Spinal cord (tissue), 10 donors: ENCODE measurements around the gene GTPBP6. TPM values are rescaled to one million over a fixed set of nuclear protein-coding genes. Genes with fewer than 3 reads are reported as not detected.

ENCODE experiments used
- DNase-seq, 6 donors: peaks; one replicate each; pipeline versions ENCODE4 v3.0.0 to v3.0.0-alpha.2; 2013 to 2015; ENCODE audit warnings: low spot score in 6 of 6, low read depth in 4 of 6
- H3K27ac ChIP-seq: one replicate; pipeline ENCODE4 v1.5.1; 2013; ENCODE audit warnings: low read depth, low read length, control low read depth
- H3K27me3 ChIP-seq: one replicate; pipeline ENCODE4 v1.6.1; 2013; ENCODE audit warnings: low read length; ENCODE audit not compliant: control insufficient read depth, insufficient read depth
- H3K36me3 ChIP-seq: one replicate; pipeline ENCODE4 v1.6.1; 2013; ENCODE audit warnings: low read length; ENCODE audit not compliant: control insufficient read depth, insufficient read depth
- H3K4me1 ChIP-seq: one replicate; pipeline ENCODE4 v1.6.1; 2013; ENCODE audit warnings: low read length; ENCODE audit not compliant: control insufficient read depth, insufficient read depth
- H3K4me3 ChIP-seq: one replicate; pipeline ENCODE4 v1.5.1; 2013; ENCODE audit warnings: low read depth, low read length, control low read depth
- H3K9me3 ChIP-seq: one replicate; pipeline ENCODE4 v1.6.1; 2013; ENCODE audit warnings: low read length; ENCODE audit not compliant: control insufficient read depth, insufficient read depth
- WGBS: methylation state at CpG from one replicate; pipeline ENCODE4 v1.1.5; 2013; ENCODE audit warnings: missing lambda C conversion rate; ENCODE audit not compliant: insufficient coverage; 5-methylcytosine and 5-hydroxymethylcytosine counted together
- polyA plus RNA-seq, 2 donors: library from polyadenylated mRNA; unstranded; fragments of 120-200 nt; gene quantifications; one replicate each; pipeline ENCODE4 v1.2.1, GENCODE V29; 2013; ENCODE audit not compliant: insufficient read length in 2 of 2
- total RNA-seq, 2 donors: library from RNA; depleted of rRNA in 1 of 2; stranded (reverse); fragments of 120-200 nt in 1 of 2; fragments of >200 nt in 1 of 2; gene quantifications; one replicate each; pipeline versions ENCODE4 v1.2.3 to v1.2.4, GENCODE V29; 2013 to 2014
- donor health status: healthy.

GTPBP6 gene
- total and polyA plus RNA-seq, 4 donors = 10.8 to 88.3 (median 47.7) TPM

DNA sequence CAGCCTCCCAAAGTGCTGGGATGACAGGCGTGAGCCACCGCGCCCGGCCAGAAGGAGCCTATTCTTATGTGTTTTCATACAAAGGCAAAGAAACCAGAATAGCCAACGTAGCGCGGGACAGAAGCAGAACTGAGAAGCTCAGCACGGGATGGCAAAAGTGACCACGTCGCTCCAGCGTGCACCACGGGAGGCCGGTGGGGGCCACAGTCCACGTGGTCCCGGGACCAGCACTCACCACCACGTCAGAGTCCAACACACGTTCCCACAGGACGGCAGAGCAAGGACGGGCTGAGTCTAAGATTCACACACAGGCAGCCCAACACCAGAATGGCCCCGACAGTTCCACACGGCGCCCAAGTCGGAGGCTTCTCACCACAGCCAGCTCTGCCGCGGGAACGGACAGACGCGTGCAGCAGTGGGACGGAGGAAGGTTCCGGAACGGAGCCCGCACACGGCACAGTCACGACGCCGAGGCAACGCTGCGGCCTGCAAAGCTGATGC is 18.8 kb upstream of the GTPBP6 start:
- DNase-seq = no peak
- 89% methylated on average over 38 of the region's 38 CpGs for WGBS
- Histone ChIP-seq H3K4me1 (no peaks in the 10 kb centered on the region), H3K27me3 (no peaks in the 10 kb centered on the region), H3K27ac (no peak overlapping the region), H3K36me3 (peaks cover 86% of the 10 kb centered on the region), H3K4me3 (no peak overlapping the region), H3K9me3 (no peaks in the 10 kb centered on the region)

DNA sequence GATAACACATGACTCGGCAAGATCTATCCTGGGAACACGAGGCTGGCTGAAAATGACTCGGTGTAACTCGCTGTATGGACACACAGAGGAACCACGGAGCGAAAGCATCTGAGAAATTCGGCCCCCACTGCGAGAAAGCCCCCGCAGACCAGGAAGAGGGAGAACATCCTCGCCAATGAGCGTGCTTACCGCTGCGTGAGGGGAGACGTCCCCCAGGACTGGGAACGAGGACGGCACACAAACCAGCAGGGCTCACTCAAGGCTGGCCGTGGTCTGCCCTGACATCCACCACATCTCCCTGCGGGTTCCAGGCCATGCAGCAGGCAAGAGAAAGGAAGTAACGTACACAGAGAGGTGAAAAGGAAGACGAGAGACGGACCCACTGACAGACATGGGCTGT is 17.6 kb upstream of the GTPBP6 start:
- no peak overlapping the region for H3K27ac ChIP-seq
- peaks cover 8% of the 10 kb centered on the region for H3K4me1 ChIP-seq
- 89% methylated on average over 21 of the region's 21 CpGs for WGBS
- no peaks in the 10 kb centered on the region for H3K9me3 ChIP-seq
- no peak overlapping the region for H3K4me3 ChIP-seq
- peaks cover 87% of the 10 kb centered on the region for H3K36me3 ChIP-seq
- H3K27me3 ChIP-seq = peaks cover 4% of the 10 kb centered on the region
- no peak for DNase-seq

DNA sequence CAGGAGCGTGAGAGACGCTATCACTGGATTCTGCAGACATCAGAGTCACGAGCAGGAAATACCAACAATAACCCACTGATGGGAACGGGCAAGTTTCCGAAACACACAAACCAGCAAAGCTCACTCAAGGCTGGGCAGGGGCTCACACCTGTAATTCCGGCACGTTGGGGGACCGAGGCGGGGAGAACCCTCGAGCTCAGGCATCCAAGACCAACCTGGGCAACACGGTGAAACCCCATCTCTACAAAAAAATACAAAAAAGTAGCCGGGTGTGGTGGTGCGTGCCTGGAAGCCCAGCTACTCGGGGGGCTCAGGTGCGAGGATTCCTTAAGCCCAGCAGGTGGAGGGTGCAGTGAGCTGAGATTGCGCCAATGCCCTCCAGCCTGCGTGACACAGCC is 17.2 kb upstream of the GTPBP6 start:
- H3K27me3 ChIP-seq = peaks cover 9% of the 10 kb centered on the region
- no peak overlapping the region for H3K27ac ChIP-seq
- H3K4me3 ChIP-seq = no peak overlapping the region
- WGBS = 90% methylated on average over 9 of the region's 17 CpGs
- peaks cover 12% of the 10 kb centered on the region for H3K4me1 ChIP-seq
- DNase-seq = no peak
- peaks cover 86% of the 10 kb centered on the region for H3K36me3 ChIP-seq
- no peaks in the 10 kb centered on the region for H3K9me3 ChIP-seq

DNA sequence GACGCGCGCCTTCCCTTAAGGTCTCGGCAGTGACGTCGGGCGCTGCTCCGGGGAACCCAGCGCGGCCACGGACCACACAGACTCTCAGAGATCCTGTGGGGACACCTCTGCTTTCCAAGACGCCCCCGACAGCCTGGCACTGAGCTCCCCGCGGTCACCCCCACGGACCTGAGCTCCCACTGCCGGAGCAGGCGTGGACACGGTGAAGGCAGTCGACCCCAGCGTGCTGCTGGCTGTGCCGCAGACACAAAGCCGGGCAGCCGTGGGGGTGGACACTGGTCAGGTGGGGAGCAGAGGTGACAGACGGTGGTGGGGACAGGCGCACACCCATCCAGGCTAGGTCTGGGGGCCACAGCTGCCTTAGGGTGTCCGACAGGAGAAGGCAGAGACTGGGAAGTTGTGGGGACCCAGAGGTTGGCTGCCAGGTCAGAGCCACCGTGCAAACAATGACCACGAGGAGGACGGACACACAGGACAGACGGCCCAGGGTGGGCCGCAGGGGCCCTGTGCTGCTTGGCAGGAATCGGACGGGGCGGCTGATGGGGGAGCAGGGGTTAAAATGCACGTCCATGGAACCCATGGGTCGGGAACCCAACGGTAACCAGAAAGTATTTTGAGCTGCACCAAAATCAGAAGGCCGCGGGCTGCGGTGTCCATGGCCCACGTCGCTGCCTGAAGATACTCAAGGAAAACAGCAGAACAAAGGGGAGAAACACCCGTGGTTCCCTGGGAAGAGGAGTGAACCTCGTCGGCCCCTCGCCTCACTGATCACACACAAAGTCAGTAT is 16.6 kb upstream of the GTPBP6 start:
- H3K27ac ChIP-seq = no peak overlapping the region
- peaks cover 14% of the 10 kb centered on the region for H3K27me3 ChIP-seq
- H3K36me3 ChIP-seq = peaks cover 84% of the 10 kb centered on the region
- no peaks in the 10 kb centered on the region for H3K9me3 ChIP-seq
- DNase-seq = no peak
- H3K4me3 ChIP-seq = no peak overlapping the region
- peaks cover 14% of the 10 kb centered on the region for H3K4me1 ChIP-seq
- WGBS = 94% methylated on average over 44 of the region's 47 CpGs

DNA sequence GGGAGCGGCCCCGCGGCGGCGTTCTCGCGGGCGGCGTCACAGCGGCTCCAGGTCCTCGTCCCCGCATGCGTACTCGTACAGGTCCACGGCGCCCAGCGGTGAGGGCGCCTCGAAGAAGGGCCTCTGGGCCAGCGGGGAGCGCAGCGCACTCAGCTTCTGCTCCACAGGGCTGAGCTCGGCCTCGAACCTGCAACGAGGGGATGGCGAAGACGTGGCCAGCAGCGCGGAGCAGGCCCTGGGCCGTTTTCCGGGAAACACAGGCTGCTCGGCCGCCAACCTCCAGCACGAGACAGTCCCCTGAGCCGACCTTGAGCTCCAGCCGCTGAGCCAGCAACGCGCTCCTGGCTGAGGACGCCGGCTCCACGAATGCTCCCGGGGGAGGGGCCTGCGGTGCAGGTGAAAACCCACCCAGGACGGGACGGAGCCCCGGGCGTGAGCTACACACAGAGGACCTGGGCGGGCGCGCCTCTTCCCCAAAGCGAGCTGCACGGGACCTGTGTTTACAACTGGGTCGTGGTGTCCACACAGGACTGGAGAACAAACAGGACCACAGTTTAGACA is 15.8 kb upstream of the GTPBP6 start:
- DNase-seq = no peak
- 95% methylated on average over 49 of the region's 53 CpGs for WGBS
- peaks cover 84% of the 10 kb centered on the region for H3K36me3 ChIP-seq

DNA sequence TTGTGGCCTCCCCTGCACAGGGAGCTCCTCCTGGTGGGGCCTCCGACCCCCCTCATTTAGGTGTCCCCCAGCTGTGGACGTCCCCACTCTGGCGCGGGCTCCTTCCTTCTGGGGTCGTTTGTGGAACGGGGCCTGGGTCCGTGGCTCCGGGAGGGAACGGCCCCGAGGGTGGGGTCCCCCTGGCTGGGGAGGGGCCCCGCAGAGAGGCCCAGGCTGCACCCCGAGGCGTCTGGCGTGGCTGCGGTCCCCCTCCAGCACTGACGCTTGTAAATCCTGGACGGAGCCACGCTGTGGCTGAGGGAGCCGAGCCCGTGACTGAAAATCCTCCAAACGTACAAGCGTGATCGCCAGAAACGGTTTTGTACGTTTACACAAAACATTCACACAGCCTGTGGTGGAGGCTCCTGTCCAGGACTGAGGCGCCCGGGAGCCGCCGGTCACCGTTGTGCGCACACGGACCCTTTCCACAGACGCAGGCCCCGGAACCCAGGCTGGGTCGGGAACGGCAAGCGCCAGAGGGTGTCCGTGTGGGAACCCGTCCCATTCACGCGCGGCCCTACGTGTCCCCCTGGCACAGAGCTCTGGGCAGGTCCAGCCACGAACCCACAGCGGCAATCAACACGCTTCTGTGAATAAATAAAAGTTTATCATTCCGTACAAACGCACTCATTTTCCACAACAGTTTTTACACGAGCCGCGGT is 15.2 kb upstream of the GTPBP6 start:
- Histone ChIP-seq H3K36me3 (peaks cover 79% of the 10 kb centered on the region), H3K27ac (no peak overlapping the region), H3K27me3 (peaks cover 14% of the 10 kb centered on the region), H3K4me3 (no peak overlapping the region), H3K4me1 (peaks cover 14% of the 10 kb centered on the region), H3K9me3 (no peaks in the 10 kb centered on the region)
- 92% methylated on average over 47 of the region's 51 CpGs for WGBS
- no peak for DNase-seq

More for the DNA sequence above, 15.8 kb upstream of the GTPBP6 start:
- H3K27ac ChIP-seq = no peak overlapping the region
- H3K9me3 ChIP-seq = no peaks in the 10 kb centered on the region
- H3K27me3 ChIP-seq = peaks cover 14% of the 10 kb centered on the region
- H3K4me1 ChIP-seq = peaks cover 14% of the 10 kb centered on the region
- H3K4me3 ChIP-seq = no peak overlapping the region

DNA sequence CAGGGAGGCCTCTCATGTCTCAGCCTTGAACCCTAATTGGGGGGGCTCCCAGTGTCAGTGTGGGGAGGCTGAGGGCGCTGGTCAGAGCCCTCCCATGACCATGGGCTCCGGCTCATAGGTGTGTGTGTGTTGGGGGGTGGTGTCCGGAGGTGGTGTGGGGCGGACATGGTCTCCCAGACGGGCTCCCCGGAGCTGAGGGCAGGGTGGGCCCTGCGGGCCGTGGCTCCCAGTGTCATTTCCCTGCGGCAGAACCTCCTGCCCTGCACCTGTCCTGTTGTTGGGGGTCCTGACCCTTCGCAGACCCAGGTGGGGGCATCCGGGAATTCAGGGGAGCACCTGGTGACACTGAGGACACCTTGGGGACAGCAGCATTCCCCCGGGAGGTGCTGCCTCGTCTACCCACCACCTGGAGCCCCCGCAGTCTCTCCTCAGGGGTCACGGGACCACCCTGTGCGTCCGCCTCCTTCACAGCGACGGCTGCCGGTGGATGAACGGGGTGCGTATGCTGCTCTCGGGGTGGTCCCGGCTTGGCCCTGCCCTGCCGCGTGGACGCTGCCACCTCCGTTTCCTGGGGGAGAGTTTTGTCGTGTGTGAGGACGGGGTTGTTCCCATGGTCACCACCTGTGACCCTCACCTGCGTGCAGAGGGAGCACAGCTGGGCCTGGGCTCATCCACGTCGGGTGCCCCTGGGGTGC is 14.5 kb upstream of the GTPBP6 start:
- H3K4me3 ChIP-seq = no peak overlapping the region
- H3K27me3 ChIP-seq = peaks cover 14% of the 10 kb centered on the region
- 91% methylated on average over 29 of the region's 33 CpGs for WGBS
- DNase-seq = no peak
- no peaks in the 10 kb centered on the region for H3K9me3 ChIP-seq
- H3K4me1 ChIP-seq = peaks cover 14% of the 10 kb centered on the region
- no peak overlapping the region for H3K27ac ChIP-seq
- H3K36me3 ChIP-seq = peaks cover 72% of the 10 kb centered on the region

DNA sequence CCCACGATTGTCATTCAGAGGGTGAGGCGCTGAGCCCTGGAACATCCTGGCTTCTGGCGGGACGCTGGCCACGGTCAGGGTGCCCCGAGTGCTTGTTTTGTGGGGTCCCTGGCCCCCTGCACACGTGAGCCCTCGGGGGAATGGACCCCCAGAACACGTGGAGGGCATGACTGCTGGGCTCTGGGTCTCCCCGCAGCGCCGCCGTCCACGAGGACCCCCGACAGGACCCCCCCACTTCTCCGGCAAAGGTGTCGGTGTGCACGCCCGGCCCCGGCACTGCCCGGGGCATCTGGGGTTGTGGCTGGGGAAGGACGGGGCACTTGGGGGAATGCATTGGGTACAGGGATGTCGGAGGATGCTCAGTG is 13.9 kb upstream of the GTPBP6 start:
- DNase-seq = no peak
- 90% methylated on average over 23 of the region's 23 CpGs for WGBS
- Histone ChIP-seq H3K27me3 (peaks cover 14% of the 10 kb centered on the region), H3K4me1 (peaks cover 14% of the 10 kb centered on the region), H3K4me3 (no peak overlapping the region), H3K36me3 (peaks cover 71% of the 10 kb centered on the region), H3K27ac (no peak overlapping the region), H3K9me3 (no peaks in the 10 kb centered on the region)

DNA sequence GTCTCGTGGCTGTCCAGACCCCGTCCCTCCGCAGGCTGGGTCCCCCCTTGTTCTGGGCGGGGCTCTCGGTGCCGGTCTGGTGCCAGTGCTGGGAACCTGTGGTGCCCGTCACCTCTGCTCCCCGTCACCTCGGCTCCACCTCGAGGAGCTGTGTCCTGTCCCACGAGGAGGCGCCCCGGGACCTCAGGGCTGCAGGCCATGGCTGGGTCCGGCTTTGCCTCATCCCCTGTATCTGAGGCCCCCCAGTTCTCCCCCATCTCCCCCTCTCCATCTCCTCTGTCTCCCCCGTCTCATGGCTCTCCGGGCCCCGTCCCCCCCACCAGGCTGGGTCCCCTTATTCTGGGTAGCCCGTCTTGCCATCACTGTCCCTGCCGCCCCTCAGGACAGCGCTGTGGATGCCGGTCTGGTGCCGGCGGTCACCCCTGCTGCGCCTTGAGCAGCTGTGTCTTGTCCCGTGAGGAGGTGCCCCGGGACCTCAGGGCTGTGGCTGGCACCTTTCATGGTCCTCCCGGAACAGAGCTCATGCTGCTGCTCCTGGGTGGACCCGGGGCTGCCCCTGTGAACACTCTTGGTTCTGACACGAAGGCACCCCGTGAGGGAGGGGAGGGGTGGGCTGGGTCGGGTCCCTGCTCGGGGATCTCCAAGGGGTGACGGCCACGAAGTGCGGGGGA is 13.4 kb upstream of the GTPBP6 start:
- H3K36me3 ChIP-seq = peaks cover 66% of the 10 kb centered on the region
- no peaks in the 10 kb centered on the region for H3K9me3 ChIP-seq
- no peak overlapping the region for H3K27ac ChIP-seq
- H3K27me3 ChIP-seq = peaks cover 14% of the 10 kb centered on the region
- 63% methylated on average over 31 of the region's 35 CpGs for WGBS
- DNase-seq = no peak
- no peak overlapping the region for H3K4me3 ChIP-seq
- peaks cover 14% of the 10 kb centered on the region for H3K4me1 ChIP-seq
